Measurements from ENCODE around the gene POU2F1. TPM values are rescaled to one million over a fixed set of nuclear protein-coding genes. Genes with fewer than 3 reads are reported as not detected.
A peak's percentile ranks its signal among the peaks of the same experiment; 100 is the strongest.

Gene POU2F1
- total RNA-seq, 2 experiments from 2014 or later, result 20.3 to 21.6 TPM

DNA sequence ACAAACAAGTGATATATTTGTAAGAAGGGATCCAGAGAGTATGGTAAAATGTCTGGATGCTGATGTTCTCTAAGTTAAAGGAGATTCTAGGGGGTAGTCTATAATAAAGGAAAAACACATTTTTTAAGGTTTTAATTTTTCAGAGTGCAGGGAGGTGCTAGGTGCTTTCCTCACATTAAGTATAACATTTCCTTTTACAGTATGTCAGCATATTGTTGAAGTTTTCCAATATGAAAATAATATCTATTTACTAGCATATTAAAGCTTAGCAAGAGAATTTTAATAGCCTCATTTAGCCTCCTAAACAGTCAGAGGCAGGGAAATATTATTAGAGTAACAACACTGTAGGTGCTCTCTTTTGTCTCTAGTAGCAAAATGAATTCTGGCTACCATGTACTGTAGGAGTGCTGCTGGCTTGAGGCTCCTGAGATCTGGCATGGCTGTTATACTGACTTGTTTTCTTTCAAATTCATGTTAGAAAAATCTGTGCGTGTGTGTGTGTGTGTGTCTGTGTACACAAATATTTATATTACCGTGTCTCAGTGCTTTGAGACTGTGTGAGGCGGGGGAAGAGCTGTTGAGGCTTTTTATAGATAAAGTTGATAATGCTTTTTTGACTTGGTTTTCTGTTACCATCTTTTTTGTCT lies 71.0 kb downstream of the POU2F1 start:
- DNase-seq (no peak), ATAC-seq (no peak)
- Mint-ChIP-seq H3K36me3 (ENCODE audit: low read depth) (peaks cover 4% of the 10 kb centered on the region), H3K9me3 (ENCODE audit: low read depth) (no peaks in the 10 kb centered on the region), H3K4me1 (peaks cover 17% of the 10 kb centered on the region), H3K4me3 (no peak overlapping the region), H3K27ac (no peak overlapping the region), H3K27me3 (no peaks in the 10 kb centered on the region)
- intact Hi-C loops (cut with DNase I, micrococcal nuclease), result no loop called here
- ChIA-PET CTCF (interaction anchor here (0.5 to 0.7 kb wide), 2 partner anchors 71 to 237 kb away, joined by 3 read pairs; no protein-coding TSS in a partner anchor), POLR2A (no interaction called here)

DNA sequence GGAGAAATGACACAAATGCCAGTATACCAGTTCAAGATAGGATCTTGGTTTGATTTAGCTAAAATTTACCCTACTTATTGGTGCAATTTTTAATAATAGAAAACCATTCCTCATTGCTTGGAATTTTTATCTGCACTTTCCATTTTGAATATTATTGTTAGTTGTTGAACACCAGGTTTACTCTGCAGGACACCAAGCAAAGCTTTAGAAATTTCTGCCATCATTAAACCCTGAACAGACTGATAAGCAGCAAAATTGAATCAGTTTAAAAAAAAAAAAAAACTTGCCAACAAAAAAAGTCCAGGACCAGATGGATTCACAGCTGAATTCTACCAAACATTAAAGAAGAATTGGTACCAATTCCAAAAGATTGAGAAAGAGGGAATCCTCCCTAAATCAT lies 71.5 kb downstream of the POU2F1 start:
- CTCF ChIA-PET, result interaction anchor here (0.5 to 0.7 kb wide), 2 partner anchors 72 to 237 kb away, joined by 3 read pairs; no protein-coding TSS in a partner anchor
- POLR2A ChIA-PET, result no interaction called here
- Mint-ChIP-seq H3K27me3 (no peaks in the 10 kb centered on the region), H3K9me3 (ENCODE audit: low read depth) (no peaks in the 10 kb centered on the region), H3K4me3 (no peak overlapping the region), H3K36me3 (ENCODE audit: low read depth) (peaks cover 4% of the 10 kb centered on the region), H3K27ac (no peak overlapping the region), H3K4me1 (peaks cover 13% of the 10 kb centered on the region)
- intact Hi-C loops (cut with DNase I, micrococcal nuclease), result no loop called here
- ATAC-seq (no peak), DNase-seq (no peak)

DNA sequence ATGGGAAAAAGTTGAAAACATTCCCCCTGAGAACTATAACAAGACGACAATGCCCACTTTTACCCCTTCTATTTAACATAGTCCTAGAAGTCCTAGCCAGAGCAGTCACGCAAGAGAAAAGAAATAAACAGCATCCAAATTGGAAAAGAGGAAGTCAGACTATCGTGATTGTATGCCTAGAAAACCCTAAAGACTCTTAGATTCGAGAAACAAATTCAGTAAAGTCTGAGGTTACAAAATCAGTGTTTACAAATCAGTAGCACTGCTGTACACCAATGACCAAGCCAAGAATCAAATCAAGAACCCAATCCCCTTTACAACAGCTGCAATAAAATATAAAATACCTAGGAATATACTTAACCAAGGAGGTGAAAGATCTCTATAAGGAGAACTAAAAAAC lies 72.4 kb downstream of the POU2F1 start:
- Mint-ChIP-seq H3K4me3 (no peak overlapping the region), H3K27ac (no peak overlapping the region), H3K27me3 (no peaks in the 10 kb centered on the region), H3K9me3 (ENCODE audit: low read depth) (no peaks in the 10 kb centered on the region), H3K36me3 (ENCODE audit: low read depth) (peaks cover 4% of the 10 kb centered on the region), H3K4me1 (peaks cover 9% of the 10 kb centered on the region)
- ChIA-PET POLR2A (no interaction called here), CTCF (no interaction called here)
- DNase-seq (no peak), ATAC-seq (no peak)
- intact Hi-C loops (cut with DNase I, micrococcal nuclease), result no loop called here

DNA sequence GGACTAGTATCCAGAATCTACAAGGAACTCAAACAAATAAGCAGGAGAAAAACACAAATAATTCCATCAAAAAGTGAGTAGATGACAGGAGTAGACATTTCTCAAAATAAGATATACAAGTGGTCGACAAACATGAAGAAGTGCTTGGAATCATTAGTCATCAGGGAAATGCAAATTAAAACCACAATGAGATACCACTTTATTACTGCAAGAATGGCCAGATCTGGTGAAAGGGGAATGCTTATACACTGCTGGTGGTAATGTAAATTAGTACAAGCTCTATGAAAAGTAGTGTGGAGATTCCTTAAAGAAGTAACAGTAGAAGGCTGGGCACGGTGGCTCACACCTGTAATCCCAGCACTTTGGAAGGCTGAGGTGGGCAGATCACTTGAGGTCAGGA lies 73.8 kb downstream of the POU2F1 start:
- Mint-ChIP-seq H3K27me3 (no peaks in the 10 kb centered on the region), H3K36me3 (ENCODE audit: low read depth) (peaks cover 4% of the 10 kb centered on the region), H3K4me1 (peaks cover 9% of the 10 kb centered on the region), H3K4me3 (no peak overlapping the region), H3K9me3 (ENCODE audit: low read depth) (no peaks in the 10 kb centered on the region), H3K27ac (no peak overlapping the region)
- DNase-seq, result no peak
- ChIA-PET POLR2A (no interaction called here), CTCF (no interaction called here)
- peak; percentile 26 for ATAC-seq
- intact Hi-C loops (cut with DNase I, micrococcal nuclease), result no loop called here

DNA sequence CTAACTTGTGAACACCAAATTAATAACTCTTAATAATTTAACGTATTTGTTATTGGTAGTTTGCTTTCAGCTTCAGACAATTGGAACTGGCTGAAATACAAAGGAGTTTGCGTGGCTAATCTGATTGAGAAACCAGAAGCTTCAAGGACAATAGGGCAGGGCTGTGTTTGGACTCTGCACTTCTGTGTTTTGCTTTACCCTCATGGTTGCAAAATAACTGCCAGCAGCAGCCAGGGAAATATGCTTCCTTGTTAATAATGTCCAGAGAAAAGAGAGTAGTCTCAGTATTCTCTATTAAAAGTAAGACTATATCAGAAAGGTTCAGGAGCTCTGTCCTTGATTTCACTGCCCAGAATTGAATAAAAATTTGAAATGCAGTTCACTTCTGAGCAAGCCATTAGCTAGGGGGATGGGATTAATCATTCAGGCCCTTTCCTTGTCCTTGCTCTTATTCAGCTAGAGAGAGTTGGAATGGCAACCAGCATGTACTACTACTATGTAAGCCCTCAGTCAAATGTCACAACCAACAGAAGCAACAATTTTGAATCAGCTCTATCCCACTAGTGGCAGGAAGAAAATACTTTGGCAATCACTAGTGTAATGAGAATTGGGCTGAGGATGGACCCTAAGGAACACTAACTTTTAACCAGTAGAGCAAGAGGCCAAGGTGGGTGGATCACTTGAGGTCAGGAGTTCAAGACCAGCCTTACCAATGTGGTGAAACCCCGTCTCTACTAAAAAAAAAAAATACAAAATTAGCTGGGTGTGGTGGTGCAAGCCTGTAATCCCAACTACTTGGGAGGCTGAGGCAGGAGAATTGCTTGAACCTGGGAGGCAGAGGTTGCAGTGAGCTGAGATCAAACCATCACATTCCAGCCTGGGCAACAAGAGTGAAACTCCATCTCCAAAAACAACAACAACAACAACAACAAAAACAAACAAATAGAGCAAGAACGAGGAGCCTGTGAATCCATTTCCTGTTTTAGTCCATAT lies 76.8 kb downstream of the POU2F1 start:
- ATAC-seq (no peak), DNase-seq (no peak)
- intact Hi-C loops (cut with DNase I, micrococcal nuclease), result no loop called here
- H3K27ac Mint-ChIP-seq, result no peak overlapping the region
- CTCF ChIA-PET, result interaction anchor here (0.6 to 1.2 kb wide), 3 partner anchors 58 to 352 kb away, joined by 3 to 4 read pairs (median 4); no protein-coding TSS in a partner anchor
- POLR2A ChIA-PET, result no interaction called here
- H3K4me1 Mint-ChIP-seq, result peaks cover 9% of the 10 kb centered on the region
- H3K4me3 Mint-ChIP-seq, result no peak overlapping the region
- peaks cover 4% of the 10 kb centered on the region for H3K36me3 Mint-ChIP-seq (ENCODE audit: low read depth)
- peaks cover 1% of the 10 kb centered on the region for H3K9me3 Mint-ChIP-seq (ENCODE audit: low read depth)
- H3K27me3 Mint-ChIP-seq, result no peaks in the 10 kb centered on the region

DNA sequence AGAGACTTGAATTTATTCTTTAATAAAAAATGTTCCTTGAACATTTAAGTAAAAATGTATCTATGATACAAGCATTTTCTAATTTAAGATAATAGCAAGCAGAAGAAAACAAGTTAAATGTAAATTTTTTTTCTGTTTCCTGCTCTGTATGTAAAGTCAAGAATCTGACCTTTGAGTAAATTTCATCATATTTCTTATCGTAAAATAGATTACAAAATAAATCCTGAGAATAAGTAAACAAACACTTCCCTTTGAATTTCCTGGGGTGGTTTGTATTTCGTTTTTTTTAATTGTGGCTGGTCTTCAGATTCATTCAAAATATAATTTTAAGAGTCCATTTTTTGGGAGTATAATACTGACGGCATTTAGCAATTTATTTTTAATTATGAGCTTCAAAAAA lies 77.6 kb downstream of the POU2F1 start:
- DNase-seq (no peak), ATAC-seq (no peak)
- intact Hi-C loops (cut with DNase I, micrococcal nuclease), result no loop called here
- Mint-ChIP-seq H3K27ac (no peak overlapping the region), H3K9me3 (ENCODE audit: low read depth) (peaks cover 1% of the 10 kb centered on the region), H3K36me3 (ENCODE audit: low read depth) (no peaks in the 10 kb centered on the region), H3K27me3 (no peaks in the 10 kb centered on the region), H3K4me3 (no peak overlapping the region), H3K4me1 (peaks cover 11% of the 10 kb centered on the region)
- POLR2A ChIA-PET, result no interaction called here
- CTCF ChIA-PET, result no interaction called here

DNA sequence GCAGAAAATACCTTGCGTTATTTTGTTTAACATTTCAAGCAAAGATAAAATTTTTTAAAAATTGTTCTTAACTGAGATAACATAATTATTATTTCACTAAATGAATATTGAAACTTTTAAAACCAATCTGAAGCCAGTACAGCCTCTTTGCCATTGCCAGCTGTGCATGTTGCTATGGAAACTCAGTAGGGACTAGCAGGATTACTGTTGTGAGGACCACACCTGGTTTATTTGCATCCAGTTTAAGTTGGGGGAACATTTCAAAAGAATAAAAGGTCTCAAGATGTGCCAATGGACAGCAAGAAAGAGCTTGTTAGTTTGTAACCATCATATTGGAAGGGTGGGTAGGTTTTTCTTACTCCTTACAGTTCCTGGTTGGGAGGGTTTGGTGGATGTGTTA lies 80.7 kb downstream of the POU2F1 start:
- H3K27me3 Mint-ChIP-seq, result no peaks in the 10 kb centered on the region
- ATAC-seq, result no peak
- no peaks in the 10 kb centered on the region for H3K36me3 Mint-ChIP-seq (ENCODE audit: low read depth)
- DNase-seq, result no peak
- no peak overlapping the region for H3K27ac Mint-ChIP-seq
- H3K4me1 Mint-ChIP-seq, result peaks cover 5% of the 10 kb centered on the region
- no peak overlapping the region for H3K4me3 Mint-ChIP-seq
- intact Hi-C loops (cut with DNase I, micrococcal nuclease), result no loop called here
- ChIA-PET POLR2A (no interaction called here), CTCF (no interaction called here)
- peaks cover 1% of the 10 kb centered on the region for H3K9me3 Mint-ChIP-seq (ENCODE audit: low read depth)

DNA sequence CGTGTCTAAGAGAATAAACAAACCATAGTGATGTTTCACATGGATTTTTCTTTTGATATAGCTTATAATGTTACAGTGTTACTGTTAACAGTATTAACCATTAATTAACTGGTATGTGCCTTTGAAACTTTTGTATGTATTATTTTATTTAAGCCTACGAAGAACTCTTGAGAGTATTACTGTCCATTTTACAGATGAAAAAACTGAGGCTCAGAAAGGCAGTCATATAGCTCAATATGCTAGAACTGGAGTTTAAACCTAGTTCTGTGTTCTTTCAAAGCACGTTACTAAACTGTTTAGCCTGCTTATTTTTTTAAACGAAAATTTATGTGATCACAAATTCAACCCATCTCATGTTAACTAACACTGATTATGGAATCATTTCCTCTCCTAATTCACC lies 83.5 kb downstream of the POU2F1 start:
- intact Hi-C loops (cut with DNase I, micrococcal nuclease), result no loop called here
- CTCF ChIA-PET, result interaction anchor here (1.5 kb wide), 2 partner anchors 8 to 36 kb away, joined by 4 to 6 read pairs; no protein-coding TSS in a partner anchor
- Mint-ChIP-seq H3K27ac (no peak overlapping the region), H3K4me3 (no peak overlapping the region), H3K4me1 (peaks cover 9% of the 10 kb centered on the region), H3K27me3 (no peaks in the 10 kb centered on the region), H3K36me3 (ENCODE audit: low read depth) (no peaks in the 10 kb centered on the region), H3K9me3 (ENCODE audit: low read depth) (peaks cover 1% of the 10 kb centered on the region)
- POLR2A ChIA-PET, result no interaction called here
- ATAC-seq, result no peak
- no peak for DNase-seq

DNA sequence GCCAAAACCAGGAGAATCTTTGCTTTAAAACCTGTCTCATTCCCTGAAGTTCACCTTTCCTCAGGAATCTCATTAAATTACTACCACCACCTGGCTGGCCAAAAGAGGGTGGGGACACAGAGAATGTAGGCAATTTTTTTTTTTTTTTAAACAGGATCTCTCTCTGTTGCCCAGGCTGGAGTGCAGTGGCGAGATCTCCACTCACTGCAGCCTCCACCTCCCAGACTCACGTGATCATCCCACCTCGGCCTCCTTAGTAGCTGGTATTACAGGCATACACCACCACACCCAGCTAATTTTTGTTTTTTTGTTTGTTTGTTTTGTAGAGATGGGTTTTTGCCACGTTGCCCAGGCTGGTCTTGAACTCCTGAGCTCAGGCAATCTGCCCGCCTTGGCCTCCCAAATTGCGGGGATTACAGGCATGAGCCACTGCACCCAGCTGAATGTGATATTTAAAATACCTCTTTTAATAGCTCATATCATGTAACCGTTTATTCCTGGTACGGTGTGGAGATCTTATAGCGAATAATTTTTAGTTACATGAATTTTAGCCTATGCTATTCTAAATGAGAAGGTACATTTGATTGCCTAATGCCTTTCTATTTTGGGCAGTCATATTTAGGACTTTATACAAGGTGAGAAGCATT lies 84.5 kb downstream of the POU2F1 start:
- intact Hi-C loops (cut with DNase I, micrococcal nuclease), result no loop called here
- POLR2A ChIA-PET, result no interaction called here

DNA sequence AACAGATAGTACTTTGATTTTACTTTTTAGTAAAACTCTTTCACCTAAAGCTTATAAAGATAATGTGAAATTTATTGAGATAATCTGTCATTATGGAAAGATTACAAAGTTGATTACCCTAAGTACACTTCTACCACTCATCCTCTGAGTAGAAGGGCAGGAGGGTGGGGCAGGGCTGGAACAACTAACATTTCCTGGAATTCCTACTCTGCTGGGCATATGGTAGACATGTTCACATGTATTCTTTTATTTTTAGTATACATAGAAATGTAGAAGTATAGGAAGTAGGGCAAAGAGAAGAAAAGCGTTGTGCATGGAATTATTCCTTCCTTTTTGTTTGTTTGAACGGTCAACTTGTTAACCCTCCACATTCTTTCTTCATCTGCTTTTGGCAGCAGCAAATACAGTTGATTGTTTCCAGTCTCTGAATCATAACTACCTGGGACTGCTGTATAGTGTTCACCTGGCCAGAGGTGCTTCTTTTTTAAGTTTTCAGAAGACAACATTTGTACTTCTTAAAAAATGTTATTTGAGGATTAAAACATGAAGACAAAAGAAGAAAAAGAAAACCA lies 85.1 kb downstream of the POU2F1 start:
- ChIA-PET CTCF (interaction anchor here (0.5 to 1.5 kb wide), 3 partner anchors 9 to 406 kb away, joined by 3 to 4 read pairs (median 3); partner anchors contain the start of gene POU2F1), POLR2A (no interaction called here)
- ATAC-seq, result no peak
- H3K4me3 Mint-ChIP-seq, result no peak overlapping the region
- peaks cover 11% of the 10 kb centered on the region for H3K4me1 Mint-ChIP-seq
- H3K36me3 Mint-ChIP-seq (ENCODE audit: low read depth), result no peaks in the 10 kb centered on the region
- intact Hi-C loops (cut with DNase I, micrococcal nuclease), result no loop called here
- H3K27me3 Mint-ChIP-seq, result no peaks in the 10 kb centered on the region
- no peak for DNase-seq
- no peak overlapping the region for H3K27ac Mint-ChIP-seq
- H3K9me3 Mint-ChIP-seq (ENCODE audit: low read depth), result no peaks in the 10 kb centered on the region

More for the DNA sequence above, 84.5 kb downstream of the POU2F1 start:
- Mint-ChIP-seq H3K4me3 (no peak overlapping the region), H3K4me1 (peaks cover 7% of the 10 kb centered on the region), H3K27ac (no peak overlapping the region), H3K9me3 (ENCODE audit: low read depth) (no peaks in the 10 kb centered on the region), H3K27me3 (no peaks in the 10 kb centered on the region), H3K36me3 (ENCODE audit: low read depth) (no peaks in the 10 kb centered on the region)
- CTCF ChIA-PET, result interaction anchor here (0.5 to 1.5 kb wide), 5 partner anchors 9 to 406 kb away, joined by 3 to 6 read pairs (median 3); partner anchors contain the start of gene POU2F1
- DNase-seq (no peak), ATAC-seq (no peak)

DNA sequence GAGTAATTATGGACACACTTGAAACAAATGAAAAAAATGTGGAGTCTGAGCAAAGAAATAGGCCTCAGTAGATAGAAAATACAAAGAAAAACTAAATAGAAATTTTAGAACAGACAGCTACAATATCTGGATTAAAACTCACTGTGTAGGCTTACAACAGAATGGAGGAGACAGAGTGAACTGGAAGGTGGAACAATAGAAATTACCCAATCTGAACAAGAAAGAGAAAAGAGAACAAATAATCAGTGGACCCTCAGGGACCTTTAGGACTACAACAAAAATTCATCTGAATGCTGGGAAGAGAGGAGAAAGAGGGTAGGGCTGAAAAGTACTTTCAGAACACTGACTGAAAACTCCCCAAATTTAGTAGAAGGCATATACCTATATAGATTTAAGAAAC lies 90.0 kb downstream of the POU2F1 start:
- ChIA-PET CTCF (interaction anchor here (0.5 to 0.9 kb wide), 3 partner anchors 44 to 248 kb away, joined by 3 read pairs; no protein-coding TSS in a partner anchor), POLR2A (no interaction called here)
- H3K27ac Mint-ChIP-seq, result no peak overlapping the region
- H3K36me3 Mint-ChIP-seq (ENCODE audit: low read depth), result peaks cover 13% of the 10 kb centered on the region
- peaks cover 16% of the 10 kb centered on the region for H3K4me1 Mint-ChIP-seq
- peaks cover 3% of the 10 kb centered on the region for H3K9me3 Mint-ChIP-seq (ENCODE audit: low read depth)
- no peak for DNase-seq
- intact Hi-C loops (cut with DNase I, micrococcal nuclease), result no loop called here
- H3K27me3 Mint-ChIP-seq, result no peaks in the 10 kb centered on the region
- H3K4me3 Mint-ChIP-seq, result no peak overlapping the region
- no peak for ATAC-seq

Data from activated CD4-positive, alpha-beta T cell treated with anti-CD3 and anti-CD28 coated beads for 36 hours (primary cell).